ENCODE data around the gene RPS15.
A peak's percentile ranks its signal among the peaks of the same experiment; 100 is the strongest.

RPS15 gene

GRCh38 chr19:1438035-1438932 lies at the start of gene RPS15:
TSS of gene RPS15 (plus strand) at chr19:1438396. CDS start at chr19:1438426, 30 bp downstream.
- peak; percentile 96 for TF ChIP-seq CTCF (conservative IDR thresholded peaks at IDR 0.05; ENCODE audit: low read depth)
- POLR2A ChIA-PET (ENCODE audit: low non-redundant PET): no interaction called here
- peak; percentile 89 for DNase-seq (ENCODE audit: low spot score)
- H3K27ac ChIP-seq: peak within 1 kb of the TSS; percentile 82
- CTCF ChIA-PET: interaction anchor here (0.6 to 0.8 kb wide), 4 partner anchors 17 to 114 kb away, joined by 3 to 6 read pairs (median 4); no protein-coding TSS in a partner anchor

GRCh38 chr19:1388637-1389026 lies 49.6 kb upstream of the RPS15 start:
- no peak for TF ChIP-seq CTCF (conservative IDR thresholded peaks at IDR 0.05; ENCODE audit: low read depth)

GRCh38 chr19:1389033-1389940 lies 48.9 kb upstream of the RPS15 start:
- TF ChIP-seq CTCF (conservative IDR thresholded peaks at IDR 0.05; ENCODE audit: low read depth): no peak
- CTCF ChIA-PET: no interaction called here
- DNase-seq (ENCODE audit: low spot score): no peak
- POLR2A ChIA-PET (ENCODE audit: low non-redundant PET): no interaction called here
- H3K27ac ChIP-seq: peak overlapping the region; percentile 90; the same call in 1 of the 2 replicates

More at GRCh38 chr19:1388637-1389026, 49.6 kb upstream of the RPS15 start:
- no peak for DNase-seq (ENCODE audit: low spot score)
- H3K27ac ChIP-seq: peak overlapping the region; percentile 90; the same call in 1 of the 2 replicates
- ChIA-PET CTCF (no interaction called here), POLR2A (ENCODE audit: low non-redundant PET) (no interaction called here)

- CTCF ChIA-PET: interaction anchor here (0.6 kb wide), 1 partner anchor 46 kb away, joined by 3 read pairs; no protein-coding TSS in a partner anchor
- TF ChIP-seq CTCF (conservative IDR thresholded peaks at IDR 0.05; ENCODE audit: low read depth): no peak
- DNase-seq (ENCODE audit: low spot score): no peak
Observed at GRCh38 chr19:1390890-1391423, 47.2 kb upstream of the RPS15 start.

GRCh38 chr19:1392407-1392806 lies 45.8 kb upstream of the RPS15 start:
- peak overlapping the region; percentile 78 for H3K27ac ChIP-seq
- DNase-seq (ENCODE audit: low spot score): no peak
- ChIA-PET POLR2A (ENCODE audit: low non-redundant PET) (no interaction called here), CTCF (no interaction called here)
- TF ChIP-seq CTCF (conservative IDR thresholded peaks at IDR 0.05; ENCODE audit: low read depth): no peak

More at GRCh38 chr19:1390890-1391423, 47.2 kb upstream of the RPS15 start:
- POLR2A ChIA-PET (ENCODE audit: low non-redundant PET): no interaction called here
- no peak overlapping the region for H3K27ac ChIP-seq

All from RWPE1 (cell line).